Sciatic nerve (tissue), 2 donors: ENCODE data around the gene RAPGEF5. TPM values are rescaled to one million over a fixed set of nuclear protein-coding genes. Genes with fewer than 3 reads are reported as not detected.

ENCODE experiments used
- ATAC-seq: fragments of 200-7000 bp; cut with Tn5 transposase; one replicate; pipeline ENCODE4 v1.9.1; 2020; ENCODE audit warnings: mild to moderate bottlenecking, moderate library complexity
- DNase-seq: peaks from one replicate; pipeline ENCODE4 v3.0.0-alpha.2; 2020; ENCODE audit warnings: low spot score
- intact Hi-C: fragments of 100-400 bp; cut with DNase I; formaldehyde crosslinking; loops from one replicate; pipeline ENCODE4 v1.14.2; 2022
- total RNA-seq: library from RNA; stranded (reverse); fragmentation: NEBNext Ultra II Directional; extraction: Animal tissue kit (Norgen Biotek cat#: 25700); gene quantifications from one replicate; pipeline ENCODE4 v1.2.1, GENCODE V29; 2021
- donor health status: DM: no; HTN: no; CAD: no.
- donor health status: DM: no; HTN: no; CAD: no.

Gene RAPGEF5
- total RNA-seq, 1 donor from 2014 or later: 62.8 TPM

DNA sequence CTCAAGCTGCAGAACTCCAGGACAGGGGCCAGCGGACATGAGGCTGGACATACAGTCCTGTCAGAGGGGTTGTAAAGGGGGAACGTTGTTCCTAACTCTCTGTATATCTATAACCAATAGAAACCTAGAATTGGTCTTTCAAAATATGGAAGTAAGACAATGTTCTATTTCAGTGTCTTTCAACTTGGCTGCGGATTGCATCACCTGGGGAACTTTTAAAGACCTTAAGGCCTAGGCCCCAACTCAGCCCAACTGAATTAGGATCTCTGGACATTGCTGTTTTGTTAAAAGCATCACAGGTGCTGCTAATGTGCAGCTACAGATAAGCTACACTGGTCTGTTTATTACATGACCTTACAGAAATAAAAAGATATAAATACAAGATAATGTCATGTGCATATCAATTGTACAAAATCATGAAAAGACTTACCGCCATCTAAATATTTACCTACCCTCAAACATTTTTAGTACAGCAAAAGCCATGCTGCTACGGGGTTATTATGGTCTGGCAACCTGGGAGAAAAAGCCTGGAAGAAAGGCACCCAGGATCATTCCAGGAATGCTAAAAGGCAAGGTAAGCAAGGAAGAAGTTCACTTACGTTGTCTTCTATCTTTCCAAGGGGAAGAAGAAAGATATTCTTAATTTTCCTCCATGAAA, 169.1 kb downstream of the RAPGEF5 start:
- no peak for ATAC-seq

GRCh38 chr7:22185559-22185958, 171.4 kb downstream of the RAPGEF5 start:
- intact Hi-C loops: no loop called here
- ATAC-seq: no peak
- DNase-seq: no peak

More for the DNA sequence above, 169.1 kb downstream of the RAPGEF5 start:
- no peak for DNase-seq
- intact Hi-C loops: no loop called here

DNA sequence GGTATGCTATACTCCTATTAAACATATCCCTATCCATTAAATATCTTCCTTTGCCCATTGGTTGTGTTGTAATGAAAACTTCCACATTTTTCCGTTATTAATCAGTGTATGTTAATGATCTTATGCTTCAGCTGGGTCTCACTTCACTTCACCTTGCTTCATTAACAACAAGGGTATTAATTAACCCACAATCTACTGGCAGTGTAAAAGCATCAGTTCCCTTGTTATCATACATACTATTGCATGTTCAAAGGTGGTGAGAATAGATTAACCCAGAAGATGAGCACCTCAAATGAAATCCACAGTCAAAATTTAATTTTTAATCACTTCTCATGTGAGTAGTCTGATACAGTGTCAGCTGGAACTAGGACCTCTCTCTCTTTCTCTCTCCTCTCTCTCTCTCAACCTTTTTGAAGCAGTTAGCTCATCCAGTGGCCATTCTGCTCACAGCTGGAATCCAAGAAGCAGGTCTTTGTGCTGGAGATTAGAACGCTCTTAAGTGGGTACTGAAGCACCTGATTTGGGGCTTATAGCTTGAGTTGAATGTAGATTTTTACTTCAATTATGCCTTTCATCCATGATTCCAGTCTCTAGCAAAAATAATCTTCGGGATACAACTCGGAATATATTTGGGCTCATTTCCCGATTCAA, 172.3 kb downstream of the RAPGEF5 start:
- ATAC-seq: no peak

DNA sequence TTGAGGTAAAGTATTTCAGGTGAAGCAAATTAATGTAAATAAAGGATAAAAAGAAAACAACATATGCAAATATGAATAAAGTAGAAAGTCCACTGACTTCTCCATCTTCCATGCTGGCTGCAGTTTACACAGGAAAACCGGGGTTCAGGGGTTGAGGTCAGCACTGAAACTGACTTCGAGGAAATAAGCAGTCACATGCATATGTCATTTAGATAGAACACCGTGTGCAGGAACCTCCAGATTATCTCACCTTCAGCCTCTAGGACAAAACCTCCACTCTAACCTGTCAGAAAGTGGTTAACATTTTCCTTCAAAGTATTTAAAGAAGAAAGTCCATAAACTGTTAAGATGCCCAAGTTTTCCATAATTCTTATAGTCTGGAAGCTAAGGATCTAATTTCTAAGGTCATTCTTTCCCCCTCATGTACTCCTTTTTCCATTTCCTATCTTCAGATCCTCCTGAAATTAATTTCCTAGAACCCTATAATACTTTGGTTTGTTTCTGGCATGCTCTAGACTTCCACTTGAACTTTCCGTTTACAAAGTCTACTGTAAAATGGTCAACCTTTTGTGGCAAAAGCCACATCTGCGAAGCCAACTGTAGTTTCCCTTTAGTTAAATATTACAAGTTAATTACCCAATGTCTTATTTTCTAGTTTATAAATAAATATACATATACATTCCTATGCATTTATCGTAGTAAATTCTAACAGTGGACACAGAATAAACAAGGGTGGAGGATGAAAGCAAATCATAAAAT, 173.3 kb downstream of the RAPGEF5 start:
- DNase-seq (no peak), ATAC-seq (no peak)
- intact Hi-C loops: no loop called here

More for the DNA sequence above, 172.3 kb downstream of the RAPGEF5 start:
- DNase-seq: no peak
- intact Hi-C loops: no loop called here

GRCh38 chr7:22182149-22182548, 174.8 kb downstream of the RAPGEF5 start:
- ATAC-seq: no peak
- intact Hi-C loops: no loop called here
- DNase-seq: no peak

- DNase-seq (no peak), ATAC-seq (no peak)
- intact Hi-C loops: no loop called here
Observed at GRCh38 chr7:22181663-22182062, 175.3 kb downstream of the RAPGEF5 start.

- no peak for ATAC-seq
- intact Hi-C loops: no loop called here
- no peak for DNase-seq
Observed at GRCh38 chr7:22179442-22179879, 177.5 kb downstream of the RAPGEF5 start.

DNA sequence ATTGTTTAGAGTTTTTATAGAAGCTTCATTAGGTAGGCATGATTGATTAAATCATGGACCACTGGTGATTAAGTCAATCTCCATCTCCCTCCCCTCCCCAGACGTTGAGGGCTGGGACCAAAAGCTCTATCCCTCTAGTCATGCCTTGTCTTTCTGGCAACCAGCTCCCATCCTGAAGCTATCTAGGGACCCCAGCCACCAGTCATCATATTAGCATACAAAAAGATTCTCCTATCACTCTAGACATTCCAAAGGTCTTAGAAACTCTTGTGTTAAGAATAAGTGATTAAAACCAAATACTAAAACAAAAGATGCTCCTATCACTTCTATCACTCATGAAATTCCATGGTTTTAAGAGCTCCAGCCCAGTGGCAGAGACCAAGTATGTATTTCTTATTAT, 178.2 kb downstream of the RAPGEF5 start:
- ATAC-seq: no peak
- intact Hi-C loops: no loop called here
- DNase-seq: no peak

DNA sequence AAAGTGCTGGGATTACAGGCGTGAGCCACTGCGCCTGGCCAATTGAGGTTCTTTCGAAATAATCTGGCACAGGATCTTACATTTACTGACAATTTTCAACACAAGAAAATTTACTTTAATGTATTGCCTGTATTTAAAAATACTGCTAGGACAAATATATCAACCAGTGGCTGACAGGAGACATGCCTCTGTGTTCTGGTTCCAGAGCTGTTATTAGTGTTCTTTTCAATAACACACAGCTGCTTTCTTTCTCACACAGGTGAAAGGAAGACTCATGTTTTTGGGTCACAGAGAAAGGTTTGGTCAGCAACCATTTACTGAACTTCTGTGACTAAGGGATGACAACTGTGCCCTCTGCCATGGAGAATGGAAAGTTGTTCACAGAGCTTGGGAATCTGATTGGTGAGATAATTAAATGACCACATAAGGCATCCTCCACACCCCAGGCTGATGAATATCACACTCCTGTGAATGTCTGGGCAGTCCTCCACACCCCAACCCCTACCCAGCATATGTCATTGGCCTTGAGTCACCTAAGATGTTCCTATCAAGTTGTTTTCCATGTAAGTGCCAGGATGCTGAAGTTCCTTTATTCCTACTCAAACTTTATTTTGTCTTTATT, 180.1 kb downstream of the RAPGEF5 start:
- DNase-seq (no peak), ATAC-seq (no peak)
- intact Hi-C loops: no loop called here

DNA sequence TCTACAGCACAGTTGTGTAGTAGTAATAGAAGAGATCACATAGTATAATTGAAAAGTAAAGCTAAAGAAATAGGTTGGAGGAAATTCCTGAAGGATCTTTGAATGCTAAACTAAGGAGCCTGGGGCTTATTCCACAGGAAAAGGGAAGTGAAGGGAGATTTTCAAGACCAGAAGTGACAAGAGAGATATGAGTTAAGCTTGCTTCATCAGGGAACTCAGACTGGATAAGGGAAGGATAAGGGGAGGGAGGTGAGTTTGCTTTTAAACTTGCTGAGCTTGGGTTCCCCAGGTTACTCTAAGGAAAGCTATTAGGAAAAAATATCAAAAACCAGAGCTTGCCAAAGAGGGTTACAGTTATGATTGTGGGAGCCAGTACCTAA, 182.4 kb downstream of the RAPGEF5 start:
- intact Hi-C loops: no loop called here
- no peak for ATAC-seq
- no peak for DNase-seq

DNA sequence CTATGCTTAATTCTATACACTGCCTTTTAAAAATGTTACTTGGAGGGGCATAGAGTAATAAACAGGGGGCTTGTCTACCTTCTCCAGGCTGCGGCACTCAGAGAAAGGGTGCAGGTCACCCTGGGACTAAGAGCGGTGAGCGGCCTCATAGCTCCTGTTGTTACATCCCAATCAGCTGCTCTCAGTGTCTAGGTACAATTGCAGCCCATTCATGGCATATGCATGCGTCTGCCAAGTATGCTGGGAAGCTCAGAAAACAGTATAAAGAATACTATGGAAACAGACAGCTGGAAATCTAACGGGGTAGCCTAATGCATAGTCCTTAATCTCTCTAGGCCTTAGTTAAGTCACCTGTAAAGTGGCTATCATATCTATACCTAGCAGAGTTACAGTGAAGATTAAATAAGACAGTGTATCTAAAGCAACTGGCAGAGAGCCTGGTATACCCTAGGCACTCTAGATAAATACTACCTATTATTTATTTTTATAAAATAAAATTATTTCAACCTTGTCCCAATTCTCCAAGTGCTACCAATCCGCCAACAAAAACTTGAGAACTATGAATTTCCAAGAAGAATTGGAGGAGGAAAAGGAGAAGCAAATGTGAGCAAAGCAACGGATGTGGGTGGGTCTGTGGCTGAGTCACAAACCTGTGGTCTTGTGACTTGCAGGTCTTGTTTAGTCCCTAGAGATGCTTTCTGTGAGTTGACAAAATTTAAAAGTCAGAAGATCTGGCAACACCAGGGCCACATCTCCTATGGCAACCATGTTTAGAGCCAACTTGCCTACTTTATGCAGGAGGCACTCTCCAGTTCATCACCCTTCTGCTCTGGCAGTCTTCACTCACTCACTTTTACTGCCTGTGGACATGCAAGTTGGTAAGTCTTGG, 183.0 kb downstream of the RAPGEF5 start:
- intact Hi-C loops: no loop called here
- ATAC-seq (no peak), DNase-seq (no peak)

DNA sequence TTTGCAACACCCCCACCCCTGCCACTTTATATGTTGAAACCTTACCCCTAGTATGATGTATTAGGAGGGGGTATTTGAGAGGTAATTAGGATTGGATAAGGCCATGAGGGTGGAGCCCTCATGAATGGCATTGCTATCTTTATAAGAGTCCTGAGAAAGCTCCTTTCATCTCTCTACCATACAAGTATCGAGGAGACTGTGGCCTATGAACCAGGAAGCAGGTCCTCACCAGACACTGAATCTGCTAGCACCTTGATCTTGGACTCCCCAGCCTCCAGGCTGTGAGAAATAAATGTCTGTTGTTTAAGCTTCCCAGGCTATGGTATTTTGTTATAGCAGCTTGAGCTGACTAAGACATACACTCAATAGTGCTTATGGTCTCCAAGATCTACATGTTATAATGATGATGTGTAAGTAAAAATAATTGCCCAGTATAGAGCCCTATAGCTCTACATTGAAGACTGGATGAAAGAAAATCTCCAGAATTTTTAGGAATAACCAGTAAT, 188.8 kb downstream of the RAPGEF5 start:
- DNase-seq (no peak), ATAC-seq (no peak)
- intact Hi-C loops: no loop called here

- intact Hi-C loops: no loop called here
- DNase-seq: no peak
- no peak for ATAC-seq
Observed at GRCh38 chr7:22167482-22167881, 189.5 kb downstream of the RAPGEF5 start.

- no peak for ATAC-seq
- intact Hi-C loops: no loop called here
- DNase-seq: no peak
Observed at GRCh38 chr7:22166928-22167327, 190.0 kb downstream of the RAPGEF5 start.

GRCh38 chr7:22159341-22159740, 197.6 kb downstream of the RAPGEF5 start:
- ATAC-seq (no peak), DNase-seq (no peak)
- intact Hi-C loops: no loop called here

GRCh38 chr7:22157552-22157951, 199.4 kb downstream of the RAPGEF5 start:
- ATAC-seq: no peak
- intact Hi-C loops: no loop called here
- DNase-seq: no peak

DNA sequence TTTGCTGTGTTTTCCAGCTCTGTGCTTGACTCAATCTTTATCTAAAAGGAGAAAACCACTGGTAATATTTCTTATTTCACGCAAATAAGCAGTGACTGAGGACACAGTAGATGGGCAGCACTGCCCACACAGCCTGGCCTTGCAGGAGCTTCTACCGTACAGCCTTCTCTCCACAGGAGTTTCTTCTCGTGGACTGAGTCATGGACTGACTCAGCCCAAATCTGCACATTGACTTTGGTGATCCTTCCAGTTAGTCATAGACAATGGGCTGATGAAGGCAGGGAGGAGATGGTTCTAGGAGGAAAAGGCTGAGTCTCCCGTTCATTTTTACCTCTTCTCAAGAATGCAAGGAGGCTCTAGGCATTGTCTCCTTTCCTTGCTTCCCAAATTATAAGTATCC, 200.7 kb downstream of the RAPGEF5 start:
- no peak for ATAC-seq
- DNase-seq: no peak
- intact Hi-C loops: no loop called here

DNA sequence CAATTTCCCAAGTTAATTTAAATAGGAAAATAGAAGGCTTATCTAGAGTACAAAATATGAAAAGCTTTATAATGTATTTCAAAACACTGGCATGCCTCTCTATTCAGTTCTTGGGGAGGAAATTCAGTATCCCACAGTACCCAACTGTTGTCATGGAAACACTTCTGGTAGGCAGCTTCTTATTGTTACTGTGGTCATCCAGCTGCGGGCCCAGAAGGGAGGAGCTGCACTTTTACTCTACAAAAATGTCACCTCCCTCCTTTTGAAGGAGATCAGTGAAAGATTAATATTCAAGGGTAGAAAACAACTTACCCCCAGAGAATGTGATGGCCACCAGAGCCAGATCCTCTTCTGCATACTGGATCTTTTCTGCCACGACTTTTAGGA, 202.8 kb downstream of the RAPGEF5 start:
- DNase-seq (no peak), ATAC-seq (peak; percentile 68)
- intact Hi-C loops: no loop called here
